Measurements from ENCODE around the gene PAK4.
"Not testable (repeated sequence)": the region's sequence is repeated elsewhere in the genome, so short reads cannot be mapped to it uniquely, and the experiment has no call there.

GRCh38 chr19:39219108-39219507 lies 93.5 kb downstream of the PAK4 start:
- TF ChIP-seq POLR2A (IDR thresholded peaks at IDR 0.05; ENCODE audit: low read length); GATA1 (IDR thresholded peaks at IDR 0.05; ENCODE audit: low read depth, low read length): not testable (repeated sequence)
